Activated CD4-positive, alpha-beta T cell treated with anti-CD3 and anti-CD28 coated beads, Interleukin-2, amount 50 U/mL, for 48 hours (primary cell): ENCODE measurements around the gene MBD6.

Experiments used
- DNase-seq, 2 experiments: peaks; one replicate each; pipeline ENCODE4 v3.0.0-alpha.2; 2020

Gene MBD6

GRCh38 chr12:57528831-57529555, 6.4 kb downstream of the MBD6 start:
- no peak for DNase-seq

DNA sequence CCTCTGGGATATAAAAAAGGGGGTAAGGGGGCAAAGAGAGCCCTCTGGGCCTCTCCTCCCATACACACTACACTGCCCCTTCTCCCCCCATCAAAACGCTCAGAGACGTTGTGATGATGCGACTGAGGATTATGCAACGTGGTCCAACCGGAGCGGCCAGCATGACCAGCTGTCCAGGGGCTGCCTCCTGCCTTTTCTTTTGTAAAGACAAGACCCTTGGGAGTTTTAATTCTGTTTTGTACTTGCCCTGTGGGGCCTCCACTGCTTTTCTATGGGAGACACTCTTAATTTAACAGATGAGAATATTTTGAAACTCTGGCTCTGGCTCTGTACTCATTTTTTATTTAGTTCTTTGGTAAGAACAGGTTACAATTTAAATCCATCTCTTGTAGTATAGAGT, 7.2 kb downstream of the MBD6 start:
- DNase-seq, result no peak

GRCh38 chr12:57530396-57531142, 7.9 kb downstream of the MBD6 start:
- no peak for DNase-seq

GRCh38 chr12:57531836-57532235, 9.2 kb downstream of the MBD6 start:
- DNase-seq, result no peak

- DNase-seq, result no peak
These were observed 10.5 kb downstream of the MBD6 start for GRCh38 chr12:57533108-57533507.

- DNase-seq, result no peak
These were observed 11.6 kb downstream of the MBD6 start for GRCh38 chr12:57534250-57534649.

GRCh38 chr12:57534991-57535543, 12.4 kb downstream of the MBD6 start:
- no peak for DNase-seq

GRCh38 chr12:57535764-57536596, 13.4 kb downstream of the MBD6 start:
- DNase-seq, result no peak

DNA sequence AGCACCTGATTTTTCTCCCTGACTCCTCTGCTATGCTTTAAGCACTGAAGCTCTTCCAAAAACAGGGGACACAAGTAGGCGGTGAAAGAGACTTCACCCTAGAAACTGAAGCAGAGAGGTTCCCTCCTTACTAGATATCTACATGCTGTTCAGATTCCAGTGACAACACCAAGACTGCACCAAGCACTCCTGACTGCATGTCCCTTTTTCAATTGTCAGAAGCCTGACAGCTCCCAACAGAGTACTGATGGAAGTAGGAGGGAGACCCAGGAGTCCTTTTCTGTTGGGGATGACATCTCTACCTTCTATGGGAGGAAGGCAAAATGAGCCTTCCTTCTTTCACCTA, 13.9 kb downstream of the MBD6 start:
- DNase-seq, result no peak

DNA sequence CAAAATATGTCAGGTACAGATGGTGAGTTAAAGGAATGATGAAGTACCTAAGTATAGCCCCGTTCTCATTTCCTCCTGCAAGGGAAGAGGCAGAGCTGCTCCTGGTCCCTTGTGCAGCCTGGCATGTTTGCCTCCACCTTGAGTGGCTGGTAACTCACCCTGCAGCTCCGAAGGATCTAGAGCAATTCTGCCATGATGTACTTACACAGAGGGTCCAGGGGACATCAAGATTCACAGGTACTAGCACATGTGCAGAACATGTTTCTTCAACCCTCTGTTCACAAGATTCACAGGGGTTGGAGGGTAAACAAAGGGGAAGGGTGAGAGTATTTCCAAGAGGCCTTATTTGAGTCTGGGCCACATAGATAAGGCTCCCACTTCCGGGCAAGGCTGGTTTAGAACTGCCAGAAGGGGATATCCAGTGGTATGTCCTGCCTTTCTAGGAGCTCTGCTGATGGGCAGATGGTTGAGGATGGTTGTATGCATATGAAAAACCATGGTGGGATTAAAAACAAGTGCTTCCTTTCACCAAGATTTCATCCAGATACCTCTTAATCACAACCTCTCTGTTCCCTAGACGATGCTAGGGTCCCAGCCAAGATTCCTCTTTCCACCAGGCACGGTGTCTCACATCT, 16.6 kb downstream of the MBD6 start:
- no peak for DNase-seq

DNA sequence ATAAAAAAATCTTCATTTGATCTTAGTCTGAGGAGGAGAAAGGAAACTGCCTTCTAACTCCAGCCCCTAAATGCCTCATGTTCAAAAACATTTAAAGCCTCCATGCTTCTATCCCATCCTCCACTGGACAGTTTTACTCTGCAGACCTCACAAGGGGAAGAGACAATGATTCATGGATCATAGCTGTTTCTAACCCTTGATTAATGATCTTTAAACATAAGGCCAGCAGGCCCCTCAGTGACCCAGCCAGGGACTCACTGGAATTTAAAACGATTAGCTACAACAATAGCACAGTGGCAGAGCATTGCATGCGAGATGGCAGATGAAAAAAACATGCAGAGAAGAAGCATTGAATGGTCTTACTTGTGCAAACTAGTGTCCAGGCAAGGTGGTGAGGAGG, 18.4 kb downstream of the MBD6 start:
- no peak for DNase-seq

- DNase-seq, result no peak
These were observed 19.1 kb downstream of the MBD6 start for GRCh38 chr12:57541717-57542116.

DNA sequence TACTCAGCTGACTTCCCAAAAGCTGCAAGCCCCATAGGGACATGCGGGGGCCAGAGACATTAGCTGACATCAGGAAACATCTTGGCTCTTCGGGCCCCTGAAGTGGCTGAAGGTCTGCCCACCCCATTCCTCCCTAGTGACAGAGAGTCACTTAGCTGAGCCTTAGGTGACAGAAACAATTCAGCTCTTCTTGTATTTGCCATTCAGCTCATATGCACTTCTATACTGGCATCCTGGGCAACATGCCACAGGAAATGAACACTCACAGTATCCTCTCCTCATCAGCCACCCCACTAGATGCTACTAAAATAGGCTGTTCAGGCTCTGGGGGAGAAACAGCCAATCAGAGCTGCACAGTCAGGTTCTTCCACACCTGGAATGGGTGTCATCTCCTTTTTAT, 21.0 kb downstream of the MBD6 start:
- no peak for DNase-seq

- DNase-seq, result peak in 1 of 2 experiments; percentile 20
These were observed 23.3 kb downstream of the MBD6 start for GRCh38 chr12:57545809-57546437.

DNA sequence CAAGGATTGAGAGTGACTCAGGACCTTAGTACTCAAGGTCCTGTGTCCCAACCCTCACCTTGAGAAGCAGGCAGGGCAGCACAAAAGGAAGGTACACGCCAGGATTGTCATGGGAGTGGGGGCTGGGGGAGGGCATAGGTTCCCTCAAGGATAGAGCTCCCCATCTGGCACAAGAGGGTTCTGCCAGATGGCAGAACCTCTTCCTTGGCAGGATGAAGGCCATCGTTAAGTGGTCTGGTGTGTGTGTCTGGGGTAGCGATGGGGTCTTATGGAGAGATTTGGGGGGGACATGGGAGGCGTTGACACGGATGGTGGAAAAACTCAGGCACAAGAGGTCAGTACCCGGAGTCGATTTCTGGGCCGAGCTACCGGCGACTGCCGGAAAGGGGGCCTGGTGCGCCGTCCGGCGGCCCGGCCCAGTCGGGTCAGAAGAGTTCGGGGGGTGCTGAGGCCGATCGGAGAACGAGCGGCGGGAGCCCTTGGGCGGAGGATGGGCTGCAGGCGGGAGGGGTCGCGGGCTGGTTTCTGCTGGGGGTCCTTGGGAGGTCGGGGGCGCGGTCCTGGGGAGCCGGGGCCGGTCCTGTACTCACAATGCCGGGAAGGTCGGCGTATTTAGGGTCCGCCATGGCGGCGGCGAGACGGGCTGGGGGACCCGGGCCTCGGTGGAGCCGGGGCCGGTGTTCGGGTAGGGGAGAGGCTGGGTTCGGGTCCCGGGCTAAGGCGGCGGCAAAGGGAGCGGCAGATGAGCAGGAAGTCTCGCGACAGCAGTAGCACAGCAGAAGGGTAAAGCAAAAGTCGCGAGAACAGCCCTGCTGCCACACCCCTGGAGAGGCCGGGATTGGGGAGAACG, 24.0 kb downstream of the MBD6 start, which contains the start of gene DCTN2:
DCTN2 (minus strand) TSS at position 755 of the 850 bp plus-strand sequence; CDS start at position 626, 129 bp downstream.
- peak; percentile 94 to 97 for DNase-seq

- DNase-seq, result no peak
These were observed 24.8 kb downstream of the MBD6 start for GRCh38 chr12:57547288-57548012.

DNA sequence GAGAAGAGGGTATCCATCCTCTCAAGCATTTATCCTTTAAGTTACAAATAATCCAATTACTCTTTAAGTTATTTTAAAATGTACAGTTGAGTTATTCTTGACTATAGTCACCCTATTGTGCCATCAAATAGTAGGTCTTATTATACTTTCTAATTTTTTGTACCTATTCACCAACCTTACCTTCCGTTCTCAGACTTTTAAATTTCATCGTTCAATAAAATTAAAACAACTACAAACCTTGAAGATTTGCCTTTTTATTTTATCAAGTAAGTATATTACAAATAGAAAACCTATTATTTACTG, 25.3 kb downstream of the MBD6 start:
- DNase-seq, result no peak

DNA sequence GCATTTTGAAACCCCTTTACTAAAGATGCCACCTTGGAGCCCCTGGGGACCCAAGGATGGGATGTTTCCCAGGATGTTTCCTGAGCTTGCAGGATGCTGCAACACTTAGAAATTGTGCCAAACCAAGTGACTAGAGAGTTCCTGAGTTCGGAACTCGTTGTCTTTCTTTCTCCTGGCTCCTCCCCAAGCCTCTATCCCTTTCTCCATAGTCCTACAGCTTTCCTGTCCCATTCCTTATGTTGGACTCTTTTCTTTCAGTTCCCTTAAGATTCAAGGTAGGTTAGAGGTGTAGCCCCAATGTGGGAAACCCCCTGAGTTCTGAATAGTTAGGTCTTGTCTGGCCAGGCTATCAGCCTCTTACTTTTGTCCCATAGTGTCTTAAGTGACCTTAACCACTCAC, 25.9 kb downstream of the MBD6 start:
- no peak for DNase-seq

DNA sequence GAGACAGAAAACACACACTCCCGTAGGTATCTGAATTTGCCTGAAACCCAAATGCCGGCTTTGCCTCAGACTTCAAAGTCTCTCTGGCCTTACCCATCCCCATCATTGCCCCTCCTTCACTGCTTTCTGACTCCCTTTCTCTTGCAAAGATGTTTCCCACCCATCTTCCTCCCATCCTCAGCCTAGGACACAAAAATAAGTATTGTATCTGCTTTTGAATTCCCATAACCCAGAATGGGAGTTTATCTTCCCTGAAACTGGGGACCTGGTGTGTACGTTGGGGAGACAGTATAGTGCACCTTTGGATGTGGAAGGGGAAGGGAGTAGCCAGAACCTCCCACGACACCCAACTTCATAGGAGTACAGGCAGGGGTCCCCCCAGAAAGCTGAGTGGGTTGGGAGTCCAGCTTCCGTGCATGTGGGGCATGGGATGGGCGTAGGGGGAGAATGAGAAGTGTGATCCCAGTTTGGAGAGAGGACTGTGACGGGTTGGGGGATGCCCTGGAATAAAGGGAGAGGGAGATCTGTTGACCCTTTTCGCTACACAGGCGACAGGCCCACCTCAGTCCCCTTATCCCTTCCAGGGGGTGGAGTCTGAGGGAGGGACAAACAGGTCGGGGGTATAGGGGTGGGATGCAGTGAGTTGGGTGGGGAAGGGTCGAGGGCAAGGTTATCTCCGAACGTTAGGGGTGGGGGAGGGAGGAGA, 26.7 kb downstream of the MBD6 start:
- DNase-seq, result no peak
